SK-N-SH (cell line): ENCODE data around the gene LYPD4. TPM values are rescaled to one million over a fixed set of nuclear protein-coding genes. Genes with fewer than 3 reads are reported as not detected.

Experiments used
- CTCF ChIA-PET: fragments of 300-600, 350-600 bp; formaldehyde crosslinking; extraction: SDS; loops from one replicate; lab custom pipeline; 2021; lab: Yijun Ruan, JAX
- POLR2A ChIA-PET: fragments of 350-600 bp; sonication (Branson Sonifier 250); formaldehyde crosslinking; extraction: SDS; loops from one replicate; lab custom pipeline; 2020; ENCODE audit warnings: antibody characterized with exemption, inconsistent platforms; lab: Yijun Ruan, JAX
- DNase-seq: peaks from one replicate; pipeline ENCODE4 v3.0.0; 2012
- H2AFZ ChIP-seq: fragments of 200-600 bp; sonication (generic); 2 replicates; pipeline ENCODE4 v1.8.1; 2016; ENCODE audit warnings: antibody characterized with exemption, mild to moderate bottlenecking, low read depth
- H3F3A ChIP-seq: fragments of 200-600 bp; sonication (generic); replicated peaks from 2 replicates; pipeline ENCODE3; 2016; ENCODE audit warnings: antibody characterized with exemption, mild to moderate bottlenecking; ENCODE audit not compliant: insufficient read depth
- H3K27ac ChIP-seq, 2 experiments: fragments of 200-500 bp in 1 of 2; fragments of 200-600 bp in 1 of 2; sonication (Bioruptor generic) in 1 of 2; sonication (generic), shearing (Covaris generic) in 1 of 2; 2 replicates each; pipeline versions ENCODE4 v1.5.1 to v1.6.1; 2014 to 2016; ENCODE audit warnings: low read depth in 2 of 2, inconsistent platforms in 1 of 2, low read length in 1 of 2, mild to moderate bottlenecking in 1 of 2, mixed read lengths in 1 of 2
- H3K27me3 ChIP-seq: fragments of 200-600 bp; sonication (generic), shearing (Covaris generic); 2 replicates; pipeline ENCODE4 v1.6.1; 2016; ENCODE audit warnings: mixed run types; ENCODE audit not compliant: insufficient read depth
- H3K36me3 ChIP-seq, 2 experiments: fragments of 200-500 bp in 1 of 2; fragments of 200-600 bp in 1 of 2; sonication (Bioruptor generic) in 1 of 2; sonication (generic) in 1 of 2; replicated peaks in 1 of 2; 2 replicates each; pipeline versions ENCODE3 to v1.5.1; 2014 to 2016; ENCODE audit warnings: low read length in 1 of 2, mild to moderate bottlenecking in 1 of 2; ENCODE audit not compliant: insufficient read depth in 2 of 2, control insufficient read depth in 1 of 2
- H3K4me1 ChIP-seq, 2 experiments: fragments of 200-500 bp in 1 of 2; fragments of 200-600 bp in 1 of 2; sonication (Bioruptor generic) in 1 of 2; sonication (generic), shearing (Covaris generic) in 1 of 2; 2 replicates each; pipeline versions ENCODE4 v1.5.1 to v1.6.1; 2014 to 2016; ENCODE audit warnings: low read depth in 1 of 2, low read length in 1 of 2, mixed run types in 1 of 2; ENCODE audit not compliant: insufficient read depth in 2 of 2, control insufficient read depth in 1 of 2
- H3K4me2 ChIP-seq: fragments of 200-600 bp; sonication (generic), shearing (Covaris generic); 2 replicates; pipeline ENCODE4 v1.6.1; 2017; ENCODE audit warnings: mixed run types
- H3K4me3 ChIP-seq, 2 experiments: fragments of 200-500 bp in 1 of 2; fragments of 200-600 bp in 1 of 2; sonication (Bioruptor generic) in 1 of 2; sonication (generic), shearing (Covaris generic) in 1 of 2; 2 replicates each; pipeline versions ENCODE4 v1.5.1 to v1.8.1; 2014 to 2016; ENCODE audit warnings: low read depth in 2 of 2, inconsistent platforms in 1 of 2, low read length in 1 of 2, mild to moderate bottlenecking in 1 of 2, mixed read lengths in 1 of 2, moderate library complexity in 1 of 2
- H3K79me2 ChIP-seq: fragments of 200-600 bp; sonication (generic); 2 replicates; pipeline ENCODE4 v1.8.1; 2017; ENCODE audit warnings: mild to moderate bottlenecking; ENCODE audit not compliant: insufficient read depth
- H3K9ac ChIP-seq: fragments of 200-600 bp; sonication (generic); 2 replicates; pipeline ENCODE4 v1.6.1; 2017; ENCODE audit warnings: mixed run types
- H3K9me2 ChIP-seq: fragments of 200-600 bp; sonication (generic); 2 replicates; pipeline ENCODE4 v1.6.1; 2017; ENCODE audit warnings: mixed run types
- H3K9me3 ChIP-seq: fragments of 200-600 bp; sonication (generic); 2 replicates; pipeline ENCODE4 v1.6.1; 2017; ENCODE audit warnings: mixed run types, mild to moderate bottlenecking, moderate library complexity
- H4K20me1 ChIP-seq: fragments of 200-600 bp; sonication (generic); 2 replicates; pipeline ENCODE4 v1.6.1; 2017; ENCODE audit warnings: mild to moderate bottlenecking, mixed run types; ENCODE audit not compliant: insufficient read depth
- CHD2 ChIP-seq: fragments of 150-350 bp; IDR thresholded peaks from 2 replicates; pipeline ENCODE4 v1.6.1; 2018; ENCODE audit warnings: low read length; ENCODE audit not compliant: partially characterized antibody
- ELF1 ChIP-seq: IDR thresholded peaks from 2 replicates; pipeline ENCODE4 v1.4.0; 2012
- EP300 ChIP-seq, 2 experiments: IDR thresholded peaks; 2 replicates each; pipeline versions ENCODE4 v1.4.0 to v1.6.1; 2012; ENCODE audit warnings: borderline replicate concordance in 1 of 2, low read depth in 1 of 2, low read length in 1 of 2
- FOSL2 ChIP-seq: IDR thresholded peaks from 2 replicates; pipeline ENCODE4 v1.4.0; 2012; ENCODE audit warnings: low read depth, mild to moderate bottlenecking, moderate library complexity, borderline replicate concordance
- FOXJ3 ChIP-seq: sonication (generic); formaldehyde crosslinking; IDR thresholded peaks from 2 replicates; pipeline ENCODE4 v1.5.1; 2020; ENCODE audit warnings: mild to moderate bottlenecking, missing genetic modification reagents
- GABPA ChIP-seq: IDR thresholded peaks from 2 replicates; pipeline ENCODE4 v1.4.0; 2012; ENCODE audit warnings: low read depth, mild to moderate bottlenecking
- GATA2 ChIP-seq: sonication (generic); formaldehyde crosslinking; IDR thresholded peaks from 2 replicates; pipeline ENCODE4 v1.5.0; 2020; ENCODE audit warnings: mild to moderate bottlenecking, missing genetic modification reagents
- IRF3 ChIP-seq: fragments of 150-350 bp; IDR thresholded peaks from 2 replicates; pipeline ENCODE4 v1.6.1; 2016; ENCODE audit warnings: mild to moderate bottlenecking, low read depth, low read length
- MAX ChIP-seq: IDR thresholded peaks from 2 replicates; pipeline ENCODE4 v1.4.0; 2012; ENCODE audit warnings: low read depth
- MEF2A ChIP-seq: IDR thresholded peaks from 2 replicates; pipeline ENCODE4 v1.4.0; 2012; ENCODE audit warnings: low read depth, borderline replicate concordance
- NFIC ChIP-seq: IDR thresholded peaks from 2 replicates; pipeline ENCODE4 v1.4.0; 2012; ENCODE audit warnings: borderline replicate concordance
- NRF1 ChIP-seq: IDR thresholded peaks from 2 replicates; pipeline ENCODE4 v1.6.1; 2012; ENCODE audit warnings: low read depth, mild to moderate bottlenecking, low read length
- PBX3 ChIP-seq: IDR thresholded peaks from 2 replicates; pipeline ENCODE4; 2012
- POLR2AphosphoS5 ChIP-seq: IDR thresholded peaks from 2 replicates; pipeline ENCODE4 v1.6.1; 2012; ENCODE audit warnings: low read depth, low read length
- RCOR1 ChIP-seq: fragments of 150-350 bp; IDR thresholded peaks from 2 replicates; pipeline ENCODE4 v1.6.1; 2017; ENCODE audit warnings: antibody characterized with exemption, low read length
- RFX5 ChIP-seq: IDR thresholded peaks from 2 replicates; pipeline ENCODE4 v1.6.1; 2012; ENCODE audit warnings: mild to moderate bottlenecking, improper control_type of control experiment, low read length
- SIN3A ChIP-seq: IDR thresholded peaks from 2 replicates; pipeline ENCODE4 v1.6.1; 2012; ENCODE audit warnings: low read depth, mild to moderate bottlenecking, low read length, moderate library complexity, borderline replicate concordance
- SMC3 ChIP-seq: IDR thresholded peaks from 2 replicates; pipeline ENCODE4 v1.6.1; 2012; ENCODE audit warnings: low read depth, low read length, improper control_type of control experiment
- TAF1 ChIP-seq: IDR thresholded peaks from 2 replicates; pipeline ENCODE4 v1.6.1; 2012; ENCODE audit warnings: low read depth, mild to moderate bottlenecking, low read length, moderate library complexity, borderline replicate concordance
- USF1 ChIP-seq: IDR thresholded peaks from 2 replicates; pipeline ENCODE4 v1.4.0; 2012; ENCODE audit warnings: low read depth, borderline replicate concordance
- WGBS: methylation state at CpG from one replicate; pipeline ENCODE4 v1.1.6; 2017; ENCODE audit warnings: low lambda C conversion rate; 5-methylcytosine and 5-hydroxymethylcytosine counted together
- polyA plus RNA-seq, 3 experiments: library from polyadenylated mRNA; depleted of rRNA; stranded (reverse); fragments of >200 nt; gene quantifications; 2 replicates each; pipeline ENCODE4 v1.2.3, GENCODE V29; 2012
- TF ChIP-seq, protein P1 (sequence below): fragments of 200-600 bp; sonication (generic); IDR thresholded peaks from 2 replicates; pipeline ENCODE4 v1.6.1; 2017; ENCODE audit warnings: antibody characterized with exemption, mild to moderate bottlenecking, moderate library complexity

Gene LYPD4
- polyA plus RNA-seq, 1 of the 3 experiments (the other 2 are of a cell fraction), result not detected

DNA sequence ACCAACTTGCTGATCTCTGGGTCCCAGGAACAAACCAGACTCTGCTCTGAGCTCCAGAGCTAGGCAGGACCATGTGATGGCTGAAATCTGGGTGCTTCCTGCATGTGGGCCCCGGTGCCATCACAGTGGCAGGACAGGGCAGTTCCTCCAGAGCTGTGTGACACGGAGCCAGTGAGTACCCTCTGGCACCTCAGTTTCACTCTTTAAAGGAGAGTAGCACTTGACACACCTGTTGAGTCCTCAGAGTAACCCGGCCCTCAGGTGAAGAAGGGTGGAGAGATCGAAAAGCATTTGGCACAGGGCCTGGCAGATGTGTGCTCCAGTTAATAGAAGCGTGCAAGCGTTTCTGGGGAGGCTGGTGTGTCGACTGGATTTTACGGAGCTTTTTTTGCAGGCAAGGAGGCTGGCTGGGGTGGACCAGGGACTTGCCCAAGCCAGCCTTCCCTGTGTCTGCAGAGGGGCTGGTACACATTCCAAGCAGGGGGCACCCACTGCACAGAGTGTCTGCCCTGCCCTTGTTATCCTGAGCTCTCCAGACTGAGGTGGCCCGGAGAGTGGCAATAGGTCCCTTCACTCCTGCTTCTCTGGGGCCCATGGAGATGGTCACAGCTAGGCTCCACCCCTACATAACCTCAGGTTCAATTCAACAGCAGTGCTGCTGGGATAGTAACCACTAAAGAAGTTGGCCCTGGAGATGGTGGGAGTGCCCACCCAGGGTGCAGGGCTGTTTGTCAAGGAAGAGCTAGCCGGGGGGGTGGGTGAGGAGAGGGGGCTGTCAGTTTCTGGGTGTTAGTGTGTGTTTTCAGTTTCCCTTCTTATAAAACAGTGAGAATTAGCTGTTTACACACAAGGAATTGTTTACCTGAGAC is 23.9 kb upstream of the LYPD4 start (continued):
- TF ChIP-seq MEF2A, result no peak
- no peak for TF ChIP-seq FOXJ3 (CRISPR knock-in tag)
- no peak for TF ChIP-seq NFIC
- TF ChIP-seq IRF3, result no peak

- H3K4me1 ChIP-seq, result peaks cover 32 to 37% of the 10 kb centered on the region in 2 experiments
- H3K27ac ChIP-seq, result no peak overlapping the region; a peak in 1 of 4 replicates
- no peak overlapping the region for H3K4me3 ChIP-seq
- H3K9me2 ChIP-seq, result no peaks in the 10 kb centered on the region
- H3K36me3 ChIP-seq, result peaks cover 80 to 87% of the 10 kb centered on the region in 2 experiments
- peak; percentile 15 for DNase-seq
- H3K4me2 ChIP-seq, result no peak overlapping the region
- no peak overlapping the region for H3K9ac ChIP-seq
- no peaks in the 10 kb centered on the region for H3K9me3 ChIP-seq
- peaks cover 100% of the 10 kb centered on the region for H4K20me1 ChIP-seq
- H2AFZ ChIP-seq, result no peak overlapping the region
- H3F3A ChIP-seq, result peaks cover 72% of the 10 kb centered on the region
- ChIA-PET POLR2A (no interaction called here), CTCF (interaction anchor here (0.7 to 4.5 kb wide), 3 partner anchors 7 to 132 kb away, joined by 3 to 34 read pairs (median 3); no protein-coding TSS in a partner anchor)
- H3K79me2 ChIP-seq, result peaks cover 72% of the 10 kb centered on the region
- no peak for TF ChIP-seq GABPA
- no peak for TF ChIP-seq GATA2 (CRISPR knock-in tag)
- no peak for TF ChIP-seq FOXJ3 (CRISPR knock-in tag)
- TF ChIP-seq RFX5, result no peak
- no peak for TF ChIP-seq RCOR1
- no peak for TF ChIP-seq EP300 (IDR thresholded peaks at IDR 0.05; ENCODE audit: borderline replicate concordance in 1 of 2, low read depth in 1 of 2, low read length in 1 of 2)
- TF ChIP-seq MEF2A, result no peak
- no peak for TF ChIP-seq TAF1
- TF ChIP-seq POLR2AphosphoS5, result no peak
- no peak for TF ChIP-seq NFIC
- no peak for TF ChIP-seq NRF1
- TF ChIP-seq, protein P1, sequence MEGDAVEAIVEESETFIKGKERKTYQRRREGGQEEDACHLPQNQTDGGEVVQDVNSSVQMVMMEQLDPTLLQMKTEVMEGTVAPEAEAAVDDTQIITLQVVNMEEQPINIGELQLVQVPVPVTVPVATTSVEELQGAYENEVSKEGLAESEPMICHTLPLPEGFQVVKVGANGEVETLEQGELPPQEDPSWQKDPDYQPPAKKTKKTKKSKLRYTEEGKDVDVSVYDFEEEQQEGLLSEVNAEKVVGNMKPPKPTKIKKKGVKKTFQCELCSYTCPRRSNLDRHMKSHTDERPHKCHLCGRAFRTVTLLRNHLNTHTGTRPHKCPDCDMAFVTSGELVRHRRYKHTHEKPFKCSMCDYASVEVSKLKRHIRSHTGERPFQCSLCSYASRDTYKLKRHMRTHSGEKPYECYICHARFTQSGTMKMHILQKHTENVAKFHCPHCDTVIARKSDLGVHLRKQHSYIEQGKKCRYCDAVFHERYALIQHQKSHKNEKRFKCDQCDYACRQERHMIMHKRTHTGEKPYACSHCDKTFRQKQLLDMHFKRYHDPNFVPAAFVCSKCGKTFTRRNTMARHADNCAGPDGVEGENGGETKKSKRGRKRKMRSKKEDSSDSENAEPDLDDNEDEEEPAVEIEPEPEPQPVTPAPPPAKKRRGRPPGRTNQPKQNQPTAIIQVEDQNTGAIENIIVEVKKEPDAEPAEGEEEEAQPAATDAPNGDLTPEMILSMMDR, result no peak
- no peak for TF ChIP-seq ELF1
- TF ChIP-seq SMC3, result no peak
- TF ChIP-seq SIN3A, result no peak
- no peak for TF ChIP-seq PBX3
- TF ChIP-seq CHD2, result no peak
- no peak for TF ChIP-seq USF1
- no peak for TF ChIP-seq FOSL2
- TF ChIP-seq MAX, result no peak
- no peaks in the 10 kb centered on the region for H3K27me3 ChIP-seq
- 89% methylated on average over 3 of the region's 3 CpGs for WGBS
Observed at GRCh38 chr19:41866284-41866683, 21.8 kb upstream of the LYPD4 start.
